ENCODE measurements around the gene POU5F1.
"Not testable (repeated sequence)": the region's sequence is repeated elsewhere in the genome, so short reads cannot be mapped to it uniquely, and the experiment has no call there.

Gene POU5F1

DNA sequence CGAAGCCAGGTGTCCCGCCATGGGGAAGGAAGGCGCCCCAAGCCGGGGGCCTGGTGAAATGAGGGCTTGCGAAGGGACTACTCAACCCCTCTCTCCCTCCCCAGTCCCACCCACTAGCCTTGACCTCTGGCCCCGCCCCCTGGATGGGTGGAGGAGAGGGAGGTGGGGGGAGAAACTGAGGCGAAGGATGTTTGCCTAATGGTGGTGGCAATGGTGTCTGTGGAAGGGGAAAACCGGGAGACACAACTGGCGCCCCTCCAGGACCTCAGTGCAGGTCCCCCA, at the start of gene POU5F1:
Gene POU5F1 (minus strand): TSS at position 83 of the 282 bp plus-strand sequence. CDS start 62 bp downstream, at position 21.
- TF ChIP-seq, protein P1, sequence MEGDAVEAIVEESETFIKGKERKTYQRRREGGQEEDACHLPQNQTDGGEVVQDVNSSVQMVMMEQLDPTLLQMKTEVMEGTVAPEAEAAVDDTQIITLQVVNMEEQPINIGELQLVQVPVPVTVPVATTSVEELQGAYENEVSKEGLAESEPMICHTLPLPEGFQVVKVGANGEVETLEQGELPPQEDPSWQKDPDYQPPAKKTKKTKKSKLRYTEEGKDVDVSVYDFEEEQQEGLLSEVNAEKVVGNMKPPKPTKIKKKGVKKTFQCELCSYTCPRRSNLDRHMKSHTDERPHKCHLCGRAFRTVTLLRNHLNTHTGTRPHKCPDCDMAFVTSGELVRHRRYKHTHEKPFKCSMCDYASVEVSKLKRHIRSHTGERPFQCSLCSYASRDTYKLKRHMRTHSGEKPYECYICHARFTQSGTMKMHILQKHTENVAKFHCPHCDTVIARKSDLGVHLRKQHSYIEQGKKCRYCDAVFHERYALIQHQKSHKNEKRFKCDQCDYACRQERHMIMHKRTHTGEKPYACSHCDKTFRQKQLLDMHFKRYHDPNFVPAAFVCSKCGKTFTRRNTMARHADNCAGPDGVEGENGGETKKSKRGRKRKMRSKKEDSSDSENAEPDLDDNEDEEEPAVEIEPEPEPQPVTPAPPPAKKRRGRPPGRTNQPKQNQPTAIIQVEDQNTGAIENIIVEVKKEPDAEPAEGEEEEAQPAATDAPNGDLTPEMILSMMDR (IDR thresholded peaks at IDR 0.05), result no peak
- Histone ChIP-seq H3K27ac (no peak within 1 kb of the TSS), H3K4me1 (no peaks in the 10 kb centered on the region), H3K27me3 (no peaks in the 10 kb centered on the region), H3K4me3 (no peak within 1 kb of the TSS), H3K36me3 (no peaks in the 10 kb centered on the region), H3K9me3 (no peaks in the 10 kb centered on the region)
- intact Hi-C loops (cut with DNase I; ENCODE audit: low total_unique reads), result no loop called here
- no peak for DNase-seq

DNA sequence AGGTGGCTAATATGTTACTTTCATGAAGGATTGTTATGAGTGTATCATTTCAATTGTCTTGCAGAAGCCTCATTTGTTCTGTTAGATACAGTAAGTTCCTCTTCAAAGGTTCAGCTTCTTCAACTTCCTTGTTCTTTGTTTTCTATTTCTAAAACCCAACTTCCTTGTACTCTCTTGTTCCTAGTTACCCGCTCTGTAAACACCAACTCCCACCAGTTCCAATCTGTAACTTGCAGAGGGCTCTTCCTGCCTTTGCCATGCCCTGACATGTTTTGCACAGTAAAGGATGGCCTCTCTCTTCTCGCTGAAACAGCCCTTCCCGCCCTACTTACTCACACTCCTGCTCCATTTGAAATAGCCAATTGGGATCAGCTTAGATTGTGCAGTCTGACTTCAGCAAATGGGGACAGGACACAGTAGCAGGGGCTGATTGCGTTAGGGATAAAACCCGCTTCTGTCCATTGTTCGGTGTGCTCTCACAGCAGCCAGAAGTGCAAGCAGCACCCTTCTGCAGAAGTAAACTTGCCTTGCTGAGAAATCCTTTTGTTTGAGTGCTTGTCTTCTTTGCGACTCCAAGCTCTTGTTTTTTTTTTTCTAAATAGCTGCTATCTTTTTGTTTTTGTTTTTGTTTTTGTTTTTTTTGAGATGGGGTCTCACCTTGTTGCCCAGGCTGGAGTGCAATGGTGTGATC, 45.9 kb upstream of the POU5F1 start:
- no peaks in the 10 kb centered on the region for H3K4me1 ChIP-seq
- DNase-seq, result no peak
- H3K4me3 ChIP-seq, result no peak overlapping the region
- peaks cover 0 to 3% of the 10 kb centered on the region in 2 donors for H3K27me3 ChIP-seq
- no peaks in the 10 kb centered on the region for H3K36me3 ChIP-seq
- H3K9me3 ChIP-seq, result peaks cover 0 to 6% (median 3%) of the 10 kb centered on the region in 3 donors
- intact Hi-C loops (cut with DNase I; ENCODE audit: low total_unique reads), result no loop called here
- TF ChIP-seq, protein P1 (IDR thresholded peaks at IDR 0.05), result no peak
- H3K27ac ChIP-seq, result no peak overlapping the region

DNA sequence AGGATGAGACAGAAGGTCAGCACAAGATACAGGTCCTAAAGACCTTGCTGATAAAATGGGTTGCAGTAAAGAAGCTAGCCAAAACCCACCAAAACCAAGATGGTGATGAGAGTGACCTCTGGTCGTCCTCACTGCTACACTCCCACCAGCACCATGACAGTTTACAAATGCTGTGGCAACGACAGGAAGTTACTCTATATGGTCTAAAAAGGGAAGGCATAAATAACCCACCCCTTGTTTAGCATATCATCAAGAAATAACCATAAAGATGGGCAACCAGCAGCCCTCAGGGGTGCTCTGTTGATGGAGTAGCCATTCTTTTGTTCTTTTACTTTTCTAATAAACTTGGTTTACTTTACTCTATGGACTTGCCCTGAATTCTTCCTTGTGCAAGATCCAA, 44.7 kb upstream of the POU5F1 start:
- H3K36me3 ChIP-seq; H3K4me1 ChIP-seq; intact Hi-C loops (cut with DNase I; ENCODE audit: low total_unique reads); H3K4me3 ChIP-seq; H3K27ac ChIP-seq; H3K27me3 ChIP-seq; H3K9me3 ChIP-seq; DNase-seq: not testable (repeated sequence)

DNA sequence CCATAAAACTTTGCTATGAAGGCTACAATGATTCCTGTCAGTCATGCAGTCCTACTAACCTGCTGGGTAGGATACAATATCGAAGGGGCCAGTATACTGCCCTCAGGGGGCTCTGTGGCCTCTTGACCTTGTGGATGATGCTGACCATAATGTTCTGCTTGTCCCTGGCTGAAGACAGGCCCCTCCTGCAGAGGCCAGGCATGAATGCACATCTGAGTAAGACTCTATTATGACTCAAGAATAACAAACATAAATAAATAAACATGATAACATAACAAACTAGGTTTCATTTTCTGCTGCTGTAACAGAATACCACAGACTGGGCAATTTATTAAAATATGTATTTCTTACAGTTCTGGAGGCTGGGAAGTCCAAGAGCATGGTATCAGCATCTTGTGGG, 44.0 kb upstream of the POU5F1 start:
- Histone ChIP-seq H3K36me3 (no peaks in the 10 kb centered on the region), H3K4me3 (no peak overlapping the region), H3K27ac (no peak overlapping the region), H3K4me1 (no peaks in the 10 kb centered on the region), H3K9me3 (peaks cover 0 to 6% (median 3%) of the 10 kb centered on the region in 3 donors), H3K27me3 (peaks cover 0 to 5% of the 10 kb centered on the region in 2 donors)
- no peak for DNase-seq
- intact Hi-C loops (cut with DNase I; ENCODE audit: low total_unique reads), result no loop called here
- TF ChIP-seq, protein P1 (IDR thresholded peaks at IDR 0.05), result no peak

DNA sequence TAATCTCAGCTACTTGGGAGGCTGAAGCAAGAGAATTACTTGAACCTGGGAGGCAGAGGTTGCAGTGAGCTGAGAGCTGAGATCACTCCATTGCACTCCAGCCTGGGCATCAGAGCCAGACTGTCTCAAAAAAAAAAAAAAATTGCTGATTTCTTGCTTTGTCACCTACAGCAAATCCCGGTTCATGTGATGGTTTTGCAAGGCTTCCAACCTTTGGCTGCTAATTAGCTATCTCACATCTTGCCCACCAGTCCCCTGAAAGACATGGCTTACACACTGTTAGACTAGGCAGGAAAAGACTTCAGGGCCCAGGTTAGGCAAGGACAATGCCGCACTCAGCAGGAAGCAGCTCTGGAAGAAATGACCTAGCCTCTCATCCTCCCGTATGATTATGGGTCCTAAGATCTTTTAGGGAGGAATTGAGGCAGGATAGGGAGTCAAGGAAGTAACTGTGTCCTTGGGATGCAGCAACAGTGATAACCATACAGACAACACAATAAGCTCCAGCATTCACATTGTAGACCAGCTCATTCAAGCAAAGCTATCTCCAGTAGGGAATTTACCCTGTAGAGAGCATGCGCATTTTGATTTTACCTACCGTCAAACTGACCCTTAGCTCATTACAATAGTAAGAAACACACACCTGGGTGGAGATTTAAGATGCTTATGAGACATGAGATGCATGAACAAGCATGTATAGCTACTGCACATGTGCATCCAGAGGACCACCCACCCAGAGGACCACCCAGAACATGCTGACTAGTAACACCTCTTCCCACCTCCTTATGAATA, 40.5 kb upstream of the POU5F1 start:
- Histone ChIP-seq H3K4me1 (no peaks in the 10 kb centered on the region), H3K9me3 (peaks cover 0 to 3% (median 0%) of the 10 kb centered on the region in 3 donors), H3K27me3 (peaks cover 0 to 5% of the 10 kb centered on the region in 2 donors), H3K36me3 (no peaks in the 10 kb centered on the region), H3K4me3 (no peak overlapping the region), H3K27ac (no peak overlapping the region)
- DNase-seq, result no peak
- intact Hi-C loops (cut with DNase I; ENCODE audit: low total_unique reads), result no loop called here
- TF ChIP-seq, protein P1 (IDR thresholded peaks at IDR 0.05), result no peak

DNA sequence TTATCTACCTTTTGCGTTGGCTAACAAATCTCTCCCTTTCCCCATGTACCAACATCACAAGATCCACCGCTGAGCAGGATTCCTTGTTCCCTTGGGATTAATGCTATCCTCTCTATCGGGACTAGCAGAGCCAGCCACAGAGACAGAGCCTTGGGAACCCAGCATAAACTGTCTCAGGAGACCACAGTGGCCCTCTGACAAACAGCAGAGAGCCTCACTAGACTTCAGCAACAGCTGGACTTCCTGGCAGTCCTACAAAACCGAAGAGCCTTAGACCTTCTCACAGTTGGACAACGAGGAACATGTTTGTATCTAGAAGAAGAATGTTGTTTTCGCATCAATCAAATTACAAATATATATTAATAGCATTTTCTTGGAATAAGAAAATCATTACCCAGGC, 39.6 kb upstream of the POU5F1 start:
- Histone ChIP-seq H3K36me3 (no peaks in the 10 kb centered on the region), H3K27ac (no peak overlapping the region), H3K4me1 (no peaks in the 10 kb centered on the region), H3K9me3 (peaks cover 0 to 3% (median 0%) of the 10 kb centered on the region in 3 donors), H3K27me3 (peaks cover 0 to 5% of the 10 kb centered on the region in 2 donors), H3K4me3 (no peak overlapping the region)
- no peak for DNase-seq
- intact Hi-C loops (cut with DNase I; ENCODE audit: low total_unique reads), result no loop called here
- TF ChIP-seq, protein P1 (IDR thresholded peaks at IDR 0.05), result no peak

All from tibial artery (tissue), 4 donors.